Measurements from ENCODE around the gene PALB2. TPM values are rescaled to one million over a fixed set of nuclear protein-coding genes. Genes with fewer than 3 reads are reported as not detected.

PALB2 gene
- total RNA-seq, 1 experiment from 2014 or later = 19.1 TPM

GRCh38 chr16:23667355-23667659 lies 26.2 kb upstream of the PALB2 start:
- Histone ChIP-seq H3K27ac (no peak overlapping the region), H4K20me1 (ENCODE audit: insufficient read depth) (no peaks in the 10 kb centered on the region), H3K27me3 (ENCODE audit: insufficient read depth, low read depth) (no peaks in the 10 kb centered on the region), H3F3A (ENCODE audit: insufficient read depth, low read depth) (peaks cover 16% of the 10 kb centered on the region), H3K36me3 (ENCODE audit: low read depth) (peaks cover 12% of the 10 kb centered on the region), H3K9me3 (ENCODE audit: insufficient read depth, low read depth) (no peaks in the 10 kb centered on the region), H3K4me1 (replicated peaks; ENCODE audit: insufficient read depth) (peaks cover 21% of the 10 kb centered on the region), H3K79me2 (ENCODE audit: low read depth) (no peaks in the 10 kb centered on the region), H3K4me2 (no peak overlapping the region), H2AFZ (no peak overlapping the region), H3K9me2 (ENCODE audit: insufficient read depth) (no peaks in the 10 kb centered on the region), H3K4me3 (no peak overlapping the region)
- ChIA-PET POLR2A (ENCODE audit: unreplicated experiment) (no interaction called here), CTCF (no interaction called here)
- no peak for TF ChIP-seq CTCF (conservative IDR thresholded peaks at IDR 0.05)
- TF ChIP-seq EZH2 (IDR thresholded peaks at IDR 0.05; ENCODE audit: low read depth) = no peak
- no peak for DNase-seq
- intact Hi-C loops (cut with micrococcal nuclease; ENCODE audit: unreplicated experiment) = no loop called here
- BruUV-seq (replicated peaks) = no TSS peak

- Histone ChIP-seq H2AFZ (no peak overlapping the region), H3K27me3 (ENCODE audit: insufficient read depth, low read depth) (no peaks in the 10 kb centered on the region), H3K9me2 (ENCODE audit: insufficient read depth) (no peaks in the 10 kb centered on the region), H3K36me3 (ENCODE audit: low read depth) (peaks cover 15% of the 10 kb centered on the region), H4K20me1 (ENCODE audit: insufficient read depth) (no peaks in the 10 kb centered on the region), H3K4me2 (no peak overlapping the region), H3K9me3 (ENCODE audit: insufficient read depth, low read depth) (no peaks in the 10 kb centered on the region), H3F3A (ENCODE audit: insufficient read depth, low read depth) (peaks cover 16% of the 10 kb centered on the region), H3K79me2 (ENCODE audit: low read depth) (no peaks in the 10 kb centered on the region), H3K4me3 (no peak overlapping the region), H3K27ac (no peak overlapping the region), H3K4me1 (replicated peaks; ENCODE audit: insufficient read depth) (peaks cover 21% of the 10 kb centered on the region)
- no TSS peak for BruUV-seq (replicated peaks)
- intact Hi-C loops (cut with micrococcal nuclease; ENCODE audit: unreplicated experiment) = no loop called here
- TF ChIP-seq EZH2 (IDR thresholded peaks at IDR 0.05; ENCODE audit: low read depth) (no peak), CTCF (conservative IDR thresholded peaks at IDR 0.05) (no peak)
- DNase-seq = no peak
- ChIA-PET POLR2A (ENCODE audit: unreplicated experiment) (no interaction called here), CTCF (no interaction called here)
Measured at GRCh38 chr16:23666571-23667354, 25.7 kb upstream of the PALB2 start.

GRCh38 chr16:23663918-23664317 lies 22.8 kb upstream of the PALB2 start:
- ChIA-PET CTCF (no interaction called here), POLR2A (ENCODE audit: unreplicated experiment) (no interaction called here)
- Histone ChIP-seq H3K9me3 (ENCODE audit: insufficient read depth, low read depth) (no peaks in the 10 kb centered on the region), H3K79me2 (ENCODE audit: low read depth) (no peaks in the 10 kb centered on the region), H3K9me2 (ENCODE audit: insufficient read depth) (no peaks in the 10 kb centered on the region), H4K20me1 (ENCODE audit: insufficient read depth) (no peaks in the 10 kb centered on the region), H2AFZ (no peak overlapping the region), H3K4me3 (no peak overlapping the region), H3F3A (ENCODE audit: insufficient read depth, low read depth) (no peaks in the 10 kb centered on the region; the same call in 1 of the 2 replicates), H3K27ac (no peak overlapping the region), H3K4me1 (replicated peaks; ENCODE audit: insufficient read depth) (0 out of 2 replicates have a peak, but pooled peaks cover 2% of the 10 kb centered on the region), H3K27me3 (ENCODE audit: insufficient read depth, low read depth) (no peaks in the 10 kb centered on the region), H3K36me3 (ENCODE audit: low read depth) (peaks cover 24% of the 10 kb centered on the region), H3K4me2 (no peak overlapping the region)
- TF ChIP-seq CTCF (conservative IDR thresholded peaks at IDR 0.05) (no peak), EZH2 (IDR thresholded peaks at IDR 0.05; ENCODE audit: low read depth) (no peak)
- BruUV-seq (replicated peaks) = no TSS peak
- intact Hi-C loops (cut with micrococcal nuclease; ENCODE audit: unreplicated experiment) = no loop called here
- no peak for DNase-seq
